ENCODE results near the gene GPNMB. TPM values are rescaled to one million over a fixed set of nuclear protein-coding genes. Genes with fewer than 3 reads are reported as not detected.

Gene GPNMB
- total and polyA plus RNA-seq, 2 of the 4 experiments (the other 2 are of a cell fraction), result under 0.01 to 0.14 TPM

DNA sequence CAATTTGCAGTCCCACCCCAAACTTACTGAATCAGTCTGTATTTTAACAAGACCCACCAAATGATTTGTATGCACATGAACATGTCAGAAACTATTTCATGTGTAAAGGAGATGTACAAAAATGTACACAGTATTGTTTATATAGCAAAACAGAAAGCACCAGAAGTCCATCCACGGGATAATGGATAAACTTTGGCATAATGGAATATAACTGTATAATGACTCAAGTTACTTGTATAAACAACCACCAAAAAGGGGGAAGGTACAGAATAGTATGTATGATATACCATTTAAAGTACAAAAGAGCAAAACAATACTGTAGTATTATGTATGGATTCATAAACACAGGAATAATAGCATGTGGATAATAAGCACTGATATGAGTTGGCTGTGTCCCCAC, 42.3 kb upstream of the GPNMB start:
- Histone ChIP-seq H3K27me3 (ENCODE audit: control insufficient read depth, insufficient read depth, low read length) (no peaks in the 10 kb centered on the region; the same call in 1 of the 2 replicates), H2AK5ac (ENCODE audit: low read depth, low read length) (no peak overlapping the region), H3K4me3 (ENCODE audit: insufficient read depth, low read depth, low read length) (no peak overlapping the region), H4K8ac (ENCODE audit: low read depth in 2 of 2, low read length in 2 of 2) (no peak overlapping the region), H2BK15ac (ENCODE audit: low read depth, low read length) (no peak overlapping the region), H4K5ac (ENCODE audit: low read depth, low read length) (no peak overlapping the region), H3K4me2 (ENCODE audit: low read depth, low read length) (peak overlapping the region; percentile 67; the same call in 1 of the 2 replicates), H2AK9ac (replicated peaks; ENCODE audit: low read depth, low read length, poor library complexity) (no peak overlapping the region), H2BK120ac (ENCODE audit: low read depth, low read length) (no peak overlapping the region), H3K23ac (ENCODE audit: low read depth, low read length) (no peak overlapping the region), H3K14ac (replicated peaks; ENCODE audit: low read depth, low read length) (no peak overlapping the region), H2BK20ac (ENCODE audit: low read depth, low read length) (peak overlapping the region; percentile 32; the same call in 1 of the 2 replicates), H3K79me1 (ENCODE audit: low read depth in 1 of 2, low read length in 2 of 2) (no peaks in the 10 kb centered on the region), H3K4ac (ENCODE audit: low read depth, low read length) (no peak overlapping the region), H2BK5ac (ENCODE audit: low read depth, low read length, poor library complexity, severe bottlenecking) (no peak overlapping the region), H3K9ac (ENCODE audit: low read depth, low read length) (no peak overlapping the region), H4K20me1 (ENCODE audit: insufficient read depth, low read length) (no peaks in the 10 kb centered on the region), H3K9me1 (ENCODE audit: insufficient read depth, low read length) (no peaks in the 10 kb centered on the region), H3K36me3 (ENCODE audit: control insufficient read depth, insufficient read depth, low read length) (peaks cover 14% of the 10 kb centered on the region), H3K9me3 (ENCODE audit: control insufficient read depth, insufficient read depth, low read length) (peaks cover 2% of the 10 kb centered on the region; the same call in 1 of the 2 replicates), H3K27ac (ENCODE audit: insufficient read depth, low read length) (no peak overlapping the region), H4K91ac (ENCODE audit: insufficient read depth, low read depth, low read length) (no peak overlapping the region), H3K4me1 (ENCODE audit: control insufficient read depth, insufficient read depth, low read length) (peaks cover 2% of the 10 kb centered on the region; the same call in 1 of the 2 replicates), H3K18ac (ENCODE audit: low read depth, low read length) (no peak overlapping the region), H2AFZ (replicated peaks; ENCODE audit: low read length, poor library complexity) (no peak overlapping the region), H3K56ac (ENCODE audit: extremely low read depth, insufficient read depth, low read length) (no peak overlapping the region)
- peak; percentile 73 for ATAC-seq (ENCODE audit: low read depth)
- in situ Hi-C loops (cut with MboI; ENCODE audit: low sequenced_read_pairs) (no loop called here), intact Hi-C loops (cut with micrococcal nuclease) (loop anchor here (5.0 kb wide), 1 partner anchor 33 kb away; no protein-coding TSS in a partner anchor), dilution Hi-C loops (cut with HindIII; ENCODE audit: low sequenced_read_pairs, unreplicated experiment) (no loop called here)
- TF ChIP-seq BHLHE40 (IDR thresholded peaks at IDR 0.05; ENCODE audit: low read depth, low read length) (no peak), FOS (IDR thresholded peaks at IDR 0.05; ENCODE audit: low read depth, low read length) (no peak), RFX5 (IDR thresholded peaks at IDR 0.05; ENCODE audit: low read depth, low read length) (no peak), MXI1 (IDR thresholded peaks at IDR 0.05; ENCODE audit: borderline replicate concordance, low read depth, low read length) (no peak), RAD21 (IDR thresholded peaks at IDR 0.05; ENCODE audit: low read length) (no peak), CEBPB (IDR thresholded peaks at IDR 0.05; ENCODE audit: low read depth, low read length) (no peak), MAFK (IDR thresholded peaks at IDR 0.05; ENCODE audit: low read depth, low read length) (no peak), NFE2L2 (IDR thresholded peaks at IDR 0.05; ENCODE audit: low read depth, low read length) (no peak), RCOR1 (IDR thresholded peaks at IDR 0.05; ENCODE audit: insufficient replicate concordance, low read length) (no peak)
- TF ChIP-seq, protein P1, sequence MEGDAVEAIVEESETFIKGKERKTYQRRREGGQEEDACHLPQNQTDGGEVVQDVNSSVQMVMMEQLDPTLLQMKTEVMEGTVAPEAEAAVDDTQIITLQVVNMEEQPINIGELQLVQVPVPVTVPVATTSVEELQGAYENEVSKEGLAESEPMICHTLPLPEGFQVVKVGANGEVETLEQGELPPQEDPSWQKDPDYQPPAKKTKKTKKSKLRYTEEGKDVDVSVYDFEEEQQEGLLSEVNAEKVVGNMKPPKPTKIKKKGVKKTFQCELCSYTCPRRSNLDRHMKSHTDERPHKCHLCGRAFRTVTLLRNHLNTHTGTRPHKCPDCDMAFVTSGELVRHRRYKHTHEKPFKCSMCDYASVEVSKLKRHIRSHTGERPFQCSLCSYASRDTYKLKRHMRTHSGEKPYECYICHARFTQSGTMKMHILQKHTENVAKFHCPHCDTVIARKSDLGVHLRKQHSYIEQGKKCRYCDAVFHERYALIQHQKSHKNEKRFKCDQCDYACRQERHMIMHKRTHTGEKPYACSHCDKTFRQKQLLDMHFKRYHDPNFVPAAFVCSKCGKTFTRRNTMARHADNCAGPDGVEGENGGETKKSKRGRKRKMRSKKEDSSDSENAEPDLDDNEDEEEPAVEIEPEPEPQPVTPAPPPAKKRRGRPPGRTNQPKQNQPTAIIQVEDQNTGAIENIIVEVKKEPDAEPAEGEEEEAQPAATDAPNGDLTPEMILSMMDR (conservative IDR thresholded peaks at IDR 0.05; ENCODE audit: low read depth, low read length), result no peak
- TF ChIP-seq, protein P2, sequence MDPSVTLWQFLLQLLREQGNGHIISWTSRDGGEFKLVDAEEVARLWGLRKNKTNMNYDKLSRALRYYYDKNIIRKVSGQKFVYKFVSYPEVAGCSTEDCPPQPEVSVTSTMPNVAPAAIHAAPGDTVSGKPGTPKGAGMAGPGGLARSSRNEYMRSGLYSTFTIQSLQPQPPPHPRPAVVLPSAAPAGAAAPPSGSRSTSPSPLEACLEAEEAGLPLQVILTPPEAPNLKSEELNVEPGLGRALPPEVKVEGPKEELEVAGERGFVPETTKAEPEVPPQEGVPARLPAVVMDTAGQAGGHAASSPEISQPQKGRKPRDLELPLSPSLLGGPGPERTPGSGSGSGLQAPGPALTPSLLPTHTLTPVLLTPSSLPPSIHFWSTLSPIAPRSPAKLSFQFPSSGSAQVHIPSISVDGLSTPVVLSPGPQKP (IDR thresholded peaks at IDR 0.05; ENCODE audit: borderline replicate concordance, low read depth, low read length), result no peak
- no TSS peak for BruUV-seq (replicated peaks)
- POLR2A ChIA-PET (ENCODE audit: unreplicated experiment), result no interaction called here
- WGBS, 2 experiments (ENCODE audit: extremely low coverage in 2 of 2, insufficient read length in 1 of 2), result no CpG with 5 or more reads among the region's 1 CpG
- CTCF ChIA-PET, result no interaction called here
- peak; percentile 53 for DNase-seq
